HG02852 (cell line): Measurements from ENCODE around the gene DOK5.

Experiments
- ATAC-seq: cut with Tn5 transposase; IDR thresholded peaks from one replicate; pipeline ENCODE4 v1.9.1; 2021; ENCODE audit warnings: mild to moderate bottlenecking, moderate library complexity; ENCODE audit not compliant: unreplicated experiment

DOK5 gene

DNA sequence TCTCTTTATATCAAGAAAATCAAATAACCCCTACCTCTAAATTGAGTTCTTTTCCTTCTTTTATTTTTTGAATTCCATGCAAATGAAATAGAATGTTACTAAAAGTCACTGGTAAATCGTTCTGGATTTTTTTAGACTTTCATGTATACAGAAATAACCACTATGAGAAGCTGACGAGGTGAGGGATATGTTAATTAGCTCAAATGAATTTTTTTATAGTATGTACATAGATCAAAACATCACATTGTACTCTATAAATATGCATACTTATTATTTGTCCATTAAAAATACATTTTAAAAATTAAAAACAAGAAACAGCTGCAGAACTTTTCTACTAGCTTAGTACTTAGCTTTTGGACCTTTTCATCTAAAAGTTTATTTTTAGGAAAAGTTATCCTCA is 165.4 kb downstream of the DOK5 start:
- ATAC-seq = no peak

DNA sequence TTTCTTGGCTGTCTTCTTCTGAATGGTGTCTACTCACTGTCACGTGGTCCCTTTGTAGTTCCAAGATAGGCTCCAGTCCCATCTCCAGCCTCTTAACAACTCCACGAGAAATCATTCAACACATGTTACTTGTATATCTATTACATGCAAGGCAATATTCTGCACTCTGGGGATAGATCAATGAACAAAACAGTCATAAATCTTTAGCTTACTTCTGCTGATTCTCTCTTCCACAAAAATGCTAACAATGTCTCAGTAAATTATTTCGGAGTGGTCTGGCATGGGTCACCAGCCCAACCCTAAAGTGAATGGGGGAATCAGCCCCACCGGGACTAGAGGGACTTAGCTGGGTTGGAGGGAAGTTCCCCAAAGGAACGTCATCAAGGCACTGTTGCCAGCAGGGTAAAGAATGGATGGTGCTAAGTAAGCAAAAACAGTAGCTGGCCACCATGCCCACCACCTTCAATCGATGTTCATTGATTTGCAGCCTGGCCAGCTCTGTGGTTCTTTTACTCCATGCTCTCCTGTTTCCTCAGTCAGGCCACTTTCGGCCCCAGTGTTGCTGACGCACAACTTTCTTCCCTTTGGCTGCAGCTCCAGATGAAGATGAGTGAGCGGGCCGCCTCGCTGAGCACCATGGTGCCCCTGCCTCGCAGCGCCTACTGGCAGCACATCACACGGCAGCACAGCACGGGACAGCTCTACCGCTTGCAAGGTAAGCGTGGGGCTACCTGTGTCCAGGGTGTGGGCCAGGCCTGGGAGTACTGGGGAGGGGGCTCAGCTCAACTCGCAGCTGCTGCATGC is 167.7 kb downstream of the DOK5 start:
- ATAC-seq = no peak

DNA sequence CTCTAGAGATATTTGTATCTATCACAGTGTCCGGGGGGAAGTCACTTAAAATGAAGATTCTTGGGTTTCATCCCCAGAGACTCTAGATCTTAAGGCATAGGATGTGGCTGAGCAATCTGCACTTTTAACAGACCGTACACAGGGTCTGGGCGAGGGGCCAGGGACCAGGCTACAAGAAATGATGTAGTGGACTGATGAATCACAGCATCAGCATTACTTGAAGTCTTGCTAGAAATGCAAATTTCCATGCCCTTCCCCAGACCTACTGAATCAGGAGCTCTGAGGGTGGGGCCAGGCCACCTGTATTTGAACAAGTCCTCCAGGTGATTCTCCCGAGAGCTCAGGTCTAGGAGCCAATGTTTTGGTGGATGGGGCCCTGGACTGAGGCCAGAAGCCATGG is 168.4 kb downstream of the DOK5 start:
- no peak for ATAC-seq

DNA sequence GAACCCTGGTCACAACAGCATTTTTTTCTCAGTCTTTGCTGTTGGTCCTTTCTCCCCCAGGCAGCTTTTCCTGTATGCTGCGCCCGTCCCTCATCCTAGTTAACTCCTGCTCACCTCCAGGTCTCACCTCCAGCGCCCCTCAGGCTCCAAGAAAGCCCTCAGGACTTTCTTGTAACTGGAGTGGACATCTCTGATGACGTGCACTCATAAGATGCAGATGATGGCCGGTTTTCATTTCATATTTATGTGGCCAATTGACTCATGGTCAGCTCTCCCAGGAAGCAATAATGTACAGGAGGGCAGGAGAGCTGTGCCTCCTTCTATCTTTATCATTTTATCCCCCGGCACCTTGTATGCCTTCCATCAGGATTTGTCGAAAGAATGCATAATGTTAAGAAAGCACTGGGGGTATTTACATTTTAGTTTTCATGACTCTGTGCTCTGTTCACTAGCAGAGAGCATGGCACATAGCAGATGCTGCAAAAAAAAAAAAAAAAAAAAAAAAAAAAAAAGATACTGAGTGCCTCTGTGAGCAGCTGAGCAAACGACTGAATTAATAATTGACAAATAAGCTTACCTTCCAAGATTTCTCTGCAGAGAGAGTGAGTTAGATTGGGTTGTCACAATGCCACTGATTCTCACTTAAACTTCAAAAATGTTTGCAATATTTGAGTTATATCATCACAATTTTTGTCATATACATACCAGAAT is 170.2 kb downstream of the DOK5 start:
- ATAC-seq = no peak

DNA sequence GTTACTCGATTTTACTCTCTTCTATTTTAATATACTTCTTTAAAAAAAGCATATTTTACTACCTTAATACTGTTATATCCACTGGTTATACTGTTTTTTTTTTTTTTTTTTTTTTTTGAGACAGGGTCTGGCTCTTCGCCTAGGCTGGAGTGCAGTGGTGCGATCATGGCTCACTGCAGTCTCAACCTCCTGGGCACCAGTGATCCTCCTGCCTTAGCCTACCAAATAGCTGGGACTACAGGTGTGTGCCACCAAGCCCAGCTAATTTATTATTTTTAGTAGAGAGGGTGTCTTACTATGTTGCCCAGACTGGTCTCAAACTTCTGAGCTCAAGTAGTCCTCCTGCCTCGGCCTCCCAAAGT is 170.7 kb downstream of the DOK5 start:
- no peak for ATAC-seq

DNA sequence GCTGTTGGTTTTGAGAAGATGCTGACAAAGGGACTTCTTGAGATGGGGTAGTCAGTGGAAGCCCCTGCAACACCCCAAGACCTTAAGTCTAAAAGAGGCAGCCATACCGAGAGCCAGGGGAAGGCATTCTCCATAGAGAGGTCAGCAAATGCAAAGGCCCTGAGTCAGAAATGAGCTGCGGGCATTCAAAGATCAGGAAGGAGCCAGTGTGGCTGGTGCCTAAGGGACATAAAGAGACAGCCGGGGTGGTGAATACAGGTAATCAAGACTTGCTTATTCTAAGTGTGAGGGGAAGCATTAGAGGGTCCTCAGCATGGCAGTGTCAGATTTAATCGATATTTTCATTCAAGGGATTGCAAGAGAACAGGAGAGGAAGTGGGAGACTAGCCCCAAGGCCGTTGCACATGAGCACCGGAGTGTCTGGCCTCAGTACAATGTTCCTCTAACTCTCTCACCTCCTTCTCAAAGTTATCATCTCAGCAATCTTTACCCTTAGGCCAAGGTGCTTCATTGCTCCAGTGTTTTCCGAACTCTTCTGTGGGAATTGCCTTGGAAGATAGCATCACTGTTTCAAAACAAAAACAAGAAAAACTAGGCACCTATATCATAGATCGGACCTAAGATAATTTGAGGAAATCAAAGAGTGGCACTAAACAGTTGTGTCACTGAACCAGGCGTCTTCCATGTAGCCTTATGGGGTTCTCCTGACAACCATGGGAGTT is 173.2 kb downstream of the DOK5 start:
- ATAC-seq = no peak

DNA sequence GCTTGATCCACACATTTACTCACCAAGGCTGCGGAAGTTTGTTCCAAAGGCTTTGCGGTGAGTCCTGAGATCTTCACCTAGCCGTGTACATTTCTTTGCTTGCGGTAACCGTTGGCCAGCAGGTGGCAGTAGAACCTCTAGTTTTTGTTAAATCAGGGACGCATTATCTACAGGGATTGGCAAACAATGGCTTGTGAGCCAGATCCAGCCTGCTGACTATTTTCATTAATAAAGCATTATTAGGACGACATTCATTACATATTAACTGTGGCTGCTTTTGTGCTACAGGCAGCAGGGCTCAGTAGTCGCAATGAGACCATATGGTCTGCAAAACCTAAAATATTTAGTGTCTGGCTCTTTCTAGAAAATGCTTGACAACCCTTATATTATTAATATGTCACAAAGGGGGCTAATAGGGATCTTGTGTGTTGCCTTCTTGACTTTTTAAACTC is 174.1 kb downstream of the DOK5 start:
- peak; percentile 69 for ATAC-seq

DNA sequence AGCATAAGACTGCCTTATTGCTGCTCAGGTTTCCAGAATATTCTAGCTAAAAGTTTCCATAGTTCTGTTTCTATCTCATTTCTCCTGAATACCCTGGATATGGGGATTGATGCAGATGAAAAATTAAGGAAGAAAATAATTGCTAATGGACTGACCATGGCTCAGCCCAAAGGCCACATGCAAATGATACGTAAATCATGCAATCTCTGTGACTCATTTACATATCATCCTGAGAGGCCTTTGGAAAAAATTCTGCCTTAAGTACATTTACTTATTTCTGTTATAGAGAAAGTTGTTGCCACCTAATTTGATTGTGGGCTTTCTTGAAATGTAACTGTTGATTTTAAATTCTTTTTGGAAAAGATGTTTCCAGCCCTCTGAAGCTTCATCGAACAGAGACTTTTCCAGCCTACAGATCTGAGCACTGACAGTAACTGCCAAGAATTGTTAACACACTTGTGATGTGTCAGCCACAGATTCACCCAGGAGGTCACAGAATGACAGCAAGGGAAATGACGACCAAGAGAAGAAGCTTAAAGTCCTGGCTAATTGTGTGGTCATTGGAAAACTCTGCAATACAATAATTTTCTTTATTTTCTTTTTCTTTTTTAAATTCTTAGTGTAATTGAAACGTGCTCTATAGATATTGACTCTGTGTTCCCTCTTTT is 174.8 kb downstream of the DOK5 start:
- no peak for ATAC-seq

DNA sequence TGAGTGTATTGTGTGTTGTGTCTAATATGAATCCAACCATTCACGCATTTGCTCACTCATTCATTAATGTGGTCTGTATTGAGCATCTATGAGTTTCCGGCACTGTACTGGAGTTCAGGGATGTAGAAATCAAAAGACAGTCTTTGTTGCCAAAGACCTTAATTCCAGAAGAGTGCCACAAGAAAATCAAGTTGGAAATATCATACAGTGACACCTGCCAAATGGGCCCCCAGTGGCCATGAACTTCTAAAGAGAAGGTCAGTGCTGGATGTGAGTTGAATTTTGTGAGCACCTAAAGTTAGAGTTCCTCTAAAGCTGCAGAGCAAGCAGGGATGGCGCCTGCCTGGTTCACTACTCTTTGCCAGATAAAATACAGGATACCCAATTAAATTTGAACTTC is 175.9 kb downstream of the DOK5 start:
- ATAC-seq = no peak

DNA sequence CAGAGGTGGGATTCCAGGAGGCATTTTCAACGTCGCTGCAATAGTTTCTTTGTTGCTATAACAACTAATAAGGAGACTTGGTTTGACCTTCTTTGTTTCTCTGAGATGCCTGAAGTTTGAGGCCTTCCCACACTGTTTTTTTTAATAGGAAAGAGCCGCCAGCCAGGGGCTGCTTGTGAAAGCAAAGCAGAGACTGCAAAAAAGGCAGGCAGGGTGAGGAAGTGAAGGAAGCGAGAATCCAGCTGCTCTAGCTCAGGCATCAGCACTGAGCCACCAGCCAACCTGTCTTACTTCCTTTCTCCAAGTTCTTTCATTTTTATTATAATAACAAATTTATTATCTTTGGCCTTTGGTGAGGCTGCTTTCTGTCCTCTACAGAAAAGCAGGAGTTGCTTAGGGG is 179.1 kb downstream of the DOK5 start:
- no peak for ATAC-seq

DNA sequence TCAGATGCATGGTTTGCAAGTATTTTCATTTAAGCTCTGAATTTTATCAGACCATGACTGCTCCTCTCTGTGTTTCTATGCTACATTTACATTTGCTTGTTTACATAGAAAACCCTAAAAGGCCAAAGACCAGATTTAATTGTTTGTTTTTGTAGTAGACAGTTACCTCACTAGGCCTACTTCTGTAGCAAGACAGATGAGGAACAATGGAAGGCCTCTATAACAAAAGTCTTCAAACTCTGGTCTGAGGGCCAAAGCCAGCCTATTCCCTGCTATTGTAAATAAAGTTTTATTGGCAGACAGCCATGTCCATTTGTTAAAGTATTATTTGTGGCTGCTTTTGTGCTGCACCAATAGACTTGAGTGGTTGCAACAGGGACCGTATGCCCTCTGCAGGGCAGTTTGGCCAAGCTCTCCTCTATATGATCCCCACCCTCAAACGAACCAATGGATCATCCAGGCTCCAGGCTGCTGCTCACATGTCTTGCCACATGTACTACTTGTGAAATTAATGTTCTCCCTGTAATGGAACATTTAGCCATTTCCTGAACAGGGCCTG is 182.0 kb downstream of the DOK5 start:
- ATAC-seq = no peak

DNA sequence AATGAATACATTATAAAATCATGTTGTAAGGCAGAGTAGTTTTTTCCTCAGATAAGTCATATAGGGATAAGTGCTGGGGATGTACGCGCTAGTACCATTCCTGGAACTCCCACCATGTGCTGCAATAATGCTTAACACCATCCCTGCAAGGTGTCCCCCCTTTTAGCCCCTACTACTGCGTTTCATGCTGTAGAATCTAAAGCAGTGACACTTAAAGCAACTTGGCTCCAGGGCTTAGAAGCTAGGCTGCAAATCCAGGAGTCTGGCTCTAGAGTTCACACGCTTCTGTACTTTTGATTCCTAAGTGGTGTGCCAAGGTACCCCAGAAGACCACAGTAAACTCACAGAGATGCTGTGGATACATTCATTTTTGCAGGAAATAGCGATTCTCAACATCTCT is 183.1 kb downstream of the DOK5 start:
- ATAC-seq = no peak

DNA sequence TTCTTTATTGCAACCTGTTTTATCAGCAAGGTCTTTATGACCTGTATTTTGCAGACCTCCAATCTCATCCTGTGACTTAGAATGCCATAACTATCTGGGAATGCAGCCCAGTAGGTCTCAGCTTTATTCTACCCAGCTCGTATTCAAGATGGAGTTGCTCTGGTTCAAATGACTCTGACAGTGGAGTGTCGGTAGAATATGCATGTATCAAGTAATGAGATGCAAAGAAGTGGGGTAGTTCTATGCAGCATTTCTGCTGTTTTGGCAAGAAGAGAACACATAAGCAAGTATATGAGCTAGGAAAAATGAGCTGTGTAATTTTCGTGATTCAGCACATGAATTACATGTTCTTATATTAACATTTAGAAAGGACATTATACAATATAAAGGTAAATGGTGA is 185.9 kb downstream of the DOK5 start:
- no peak for ATAC-seq

DNA sequence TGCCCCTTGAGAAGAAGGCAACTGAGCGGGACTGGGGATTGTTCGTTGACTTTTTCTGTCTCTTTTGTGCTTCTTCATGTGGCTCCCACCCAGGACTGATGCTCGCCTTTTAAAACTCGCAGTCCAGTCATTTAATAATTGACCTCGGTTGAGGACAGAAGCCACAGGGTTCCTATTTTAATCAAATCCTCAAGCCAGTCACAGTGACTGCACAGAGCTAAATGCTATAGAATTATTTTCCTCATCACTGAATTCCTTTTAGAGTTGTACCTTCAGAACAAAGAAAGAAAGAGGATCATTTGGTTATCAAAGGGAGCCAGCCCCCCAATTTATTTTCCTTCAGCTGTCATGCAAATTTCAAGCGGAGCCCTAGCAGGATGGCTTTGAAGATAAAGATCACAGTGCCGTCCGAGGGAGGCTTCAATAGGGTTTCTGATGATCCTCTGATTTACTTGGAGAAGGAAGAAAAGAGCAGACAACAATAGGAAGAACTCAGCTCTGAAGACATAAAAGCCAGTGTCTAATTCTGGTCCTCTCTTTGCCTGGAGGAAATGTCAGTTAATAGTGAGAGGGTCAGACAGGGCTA is 186.6 kb downstream of the DOK5 start:
- no peak for ATAC-seq

DNA sequence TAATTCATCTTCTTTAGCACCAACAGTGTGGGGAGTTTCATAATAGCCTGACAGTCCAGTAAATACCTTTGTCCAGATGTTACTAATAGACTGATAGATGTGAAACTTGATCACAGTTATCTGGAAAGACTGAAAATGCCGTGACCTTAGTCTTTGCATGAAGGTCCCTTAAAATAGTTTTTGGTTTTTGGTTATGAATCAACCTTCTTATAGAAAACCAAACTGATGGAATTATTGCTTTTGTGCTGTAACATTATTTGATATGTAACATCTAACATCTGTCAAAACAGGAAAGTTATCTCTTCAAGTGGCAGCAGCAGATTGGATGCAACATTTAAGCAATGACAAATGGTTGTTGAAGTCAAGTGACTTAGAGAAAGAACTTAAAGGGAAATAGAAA is 190.4 kb downstream of the DOK5 start:
- ATAC-seq = peak; percentile 66

DNA sequence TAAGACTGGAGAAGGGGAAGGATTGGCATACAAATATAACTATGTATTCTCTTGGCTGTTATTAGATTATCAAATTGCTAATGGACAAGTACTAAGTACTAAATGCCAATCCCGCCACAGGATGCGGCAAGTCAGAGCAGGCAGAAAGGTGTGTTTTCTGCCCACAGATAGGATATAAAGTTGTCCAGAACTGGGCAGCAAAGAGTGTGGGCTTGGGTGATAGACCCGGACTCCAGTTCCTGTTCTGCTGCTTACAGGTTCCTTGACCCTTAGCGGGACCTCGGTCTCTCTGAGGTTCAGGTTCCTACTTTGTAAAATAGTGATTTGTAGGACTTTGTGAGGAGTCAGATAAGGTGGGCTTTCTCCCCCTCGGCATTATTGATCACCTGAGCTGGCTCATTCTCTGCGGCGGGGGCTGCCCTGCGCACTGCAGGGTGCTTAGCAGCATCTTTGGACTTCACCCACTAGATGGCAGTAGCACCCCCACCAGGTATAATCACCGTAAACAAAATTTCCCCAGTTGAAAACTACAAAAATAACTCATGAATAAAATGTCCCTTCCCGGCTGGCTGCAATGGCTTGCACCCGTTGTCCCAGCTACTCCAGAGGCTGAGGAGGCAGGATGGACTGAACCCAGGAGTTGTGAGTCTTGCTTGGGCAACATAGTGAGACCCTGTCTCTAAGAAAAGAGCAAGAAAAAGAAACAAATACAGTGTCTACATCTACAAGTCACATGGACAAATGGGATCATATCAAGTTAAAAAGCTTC is 193.1 kb downstream of the DOK5 start:
- ATAC-seq = peak; percentile 65

DNA sequence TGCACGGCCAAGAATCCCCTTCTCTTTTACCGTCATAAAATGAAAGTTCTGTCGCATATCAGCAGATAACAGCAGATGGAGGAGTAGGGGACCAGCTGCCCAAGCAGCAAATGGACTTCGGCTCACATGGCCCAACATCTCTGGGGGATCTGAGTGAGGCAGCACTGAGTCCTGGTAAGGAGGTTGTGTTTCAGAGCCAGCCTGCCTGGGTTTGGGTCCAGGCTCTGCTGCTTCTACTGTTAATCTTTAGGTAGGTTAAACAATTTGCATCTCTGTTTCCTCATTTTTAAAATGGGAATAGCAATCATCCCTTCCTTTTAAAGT is 193.6 kb downstream of the DOK5 start:
- no peak for ATAC-seq

DNA sequence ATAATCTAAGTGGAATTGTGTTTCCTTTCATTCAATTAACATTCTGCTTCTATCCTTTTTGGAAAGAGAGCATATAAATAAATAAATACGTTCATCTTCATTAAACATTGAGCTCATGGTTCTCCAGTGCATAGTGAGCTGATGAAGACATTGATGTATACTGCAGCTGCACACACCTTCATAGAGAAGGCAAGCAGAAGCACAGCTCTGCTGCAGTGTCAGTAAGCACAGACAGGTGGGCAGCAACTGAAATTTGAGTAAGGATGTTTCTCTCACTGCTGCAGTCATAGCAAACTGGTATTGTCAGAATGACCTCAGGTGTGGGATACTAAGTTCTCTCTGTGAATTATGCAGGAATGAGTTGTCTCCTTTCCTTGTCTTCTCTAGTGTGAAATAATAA is 202.9 kb downstream of the DOK5 start:
- ATAC-seq = no peak

DNA sequence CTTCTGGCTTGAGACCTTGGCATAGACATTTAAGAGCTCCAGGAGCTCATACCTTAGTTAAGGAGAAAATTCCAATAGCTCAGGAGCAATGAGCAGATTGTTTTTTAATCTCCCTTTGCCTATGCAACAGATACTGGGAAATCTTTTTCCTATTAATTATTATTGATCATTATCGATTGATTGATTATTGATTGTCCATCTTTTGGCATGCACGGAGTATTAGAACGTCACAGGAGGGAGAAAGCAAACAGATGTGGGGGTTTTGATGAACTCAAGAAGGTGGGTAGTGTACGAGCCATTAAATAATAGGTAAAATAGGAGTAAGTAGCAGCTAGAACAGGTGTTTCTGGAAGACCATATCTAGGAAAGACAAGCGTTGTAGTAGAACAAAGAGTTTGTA is 205.0 kb downstream of the DOK5 start:
- ATAC-seq = no peak
